ENCODE results near the gene FAM43A. TPM values are rescaled to one million over a fixed set of nuclear protein-coding genes. Genes with fewer than 3 reads are reported as not detected.
A peak's percentile ranks its signal among the peaks of the same experiment; 100 is the strongest.

The FAM43A gene
- total RNA-seq, 1 donor from 2014 or later, result 33.5 TPM

GRCh38 chr3:194689493-194689944 lies 3.8 kb downstream of the FAM43A start:
- Mint-ChIP-seq H3K9me3 (ENCODE audit: unreplicated experiment) (no peaks in the 10 kb centered on the region), H3K36me3 (ENCODE audit: low read depth, unreplicated experiment) (peaks cover 11% of the 10 kb centered on the region), H3K4me1 (ENCODE audit: unreplicated experiment) (peaks cover 28% of the 10 kb centered on the region), H3K27me3 (ENCODE audit: unreplicated experiment) (peaks cover 12% of the 10 kb centered on the region), H3K4me3 (ENCODE audit: unreplicated experiment) (peak overlapping the region; percentile 88), H3K27ac (ENCODE audit: unreplicated experiment) (peak overlapping the region; percentile 58)
- TF ChIP-seq CTCF (IDR thresholded peaks at IDR 0.05; ENCODE audit: unreplicated experiment), result no peak
- DNase-seq (ENCODE audit: low spot score), result no peak

- TF ChIP-seq CTCF (IDR thresholded peaks at IDR 0.05; ENCODE audit: unreplicated experiment), result no peak
- peaks cover 20% of the 10 kb centered on the region for H3K4me1 Mint-ChIP-seq (ENCODE audit: unreplicated experiment)
- peaks cover 10% of the 10 kb centered on the region for H3K27me3 Mint-ChIP-seq (ENCODE audit: unreplicated experiment)
- H3K9me3 Mint-ChIP-seq (ENCODE audit: unreplicated experiment), result no peaks in the 10 kb centered on the region
- H3K36me3 Mint-ChIP-seq (ENCODE audit: low read depth, unreplicated experiment), result peaks cover 11% of the 10 kb centered on the region
- no peak overlapping the region for H3K27ac Mint-ChIP-seq (ENCODE audit: unreplicated experiment)
- no peak for DNase-seq (ENCODE audit: low spot score)
- H3K4me3 Mint-ChIP-seq (ENCODE audit: unreplicated experiment), result no peak overlapping the region
These were observed 5.1 kb downstream of the FAM43A start for GRCh38 chr3:194690501-194691372.

GRCh38 chr3:194691481-194692283 lies 6.0 kb downstream of the FAM43A start:
- Mint-ChIP-seq H3K27ac (ENCODE audit: unreplicated experiment) (no peak overlapping the region), H3K4me3 (ENCODE audit: unreplicated experiment) (no peak overlapping the region), H3K9me3 (ENCODE audit: unreplicated experiment) (no peaks in the 10 kb centered on the region), H3K27me3 (ENCODE audit: unreplicated experiment) (peaks cover 10% of the 10 kb centered on the region), H3K36me3 (ENCODE audit: low read depth, unreplicated experiment) (peaks cover 11% of the 10 kb centered on the region), H3K4me1 (ENCODE audit: unreplicated experiment) (peaks cover 17% of the 10 kb centered on the region)
- DNase-seq (ENCODE audit: low spot score), result no peak
- no peak for TF ChIP-seq CTCF (IDR thresholded peaks at IDR 0.05; ENCODE audit: unreplicated experiment)

GRCh38 chr3:194696702-194697101 lies 11.0 kb downstream of the FAM43A start:
- TF ChIP-seq CTCF (IDR thresholded peaks at IDR 0.05; ENCODE audit: unreplicated experiment), result no peak

More at GRCh38 chr3:194696702-194697101, 11.0 kb downstream of the FAM43A start:
- DNase-seq (ENCODE audit: low spot score), result no peak
- no peak overlapping the region for H3K27ac Mint-ChIP-seq (ENCODE audit: unreplicated experiment)
- H3K36me3 Mint-ChIP-seq (ENCODE audit: low read depth, unreplicated experiment), result no peaks in the 10 kb centered on the region
- no peak overlapping the region for H3K4me3 Mint-ChIP-seq (ENCODE audit: unreplicated experiment)
- H3K4me1 Mint-ChIP-seq (ENCODE audit: unreplicated experiment), result no peaks in the 10 kb centered on the region
- H3K27me3 Mint-ChIP-seq (ENCODE audit: unreplicated experiment), result peaks cover 8% of the 10 kb centered on the region
- H3K9me3 Mint-ChIP-seq (ENCODE audit: unreplicated experiment), result no peaks in the 10 kb centered on the region
